Ovary (tissue), 9 donors: ENCODE data around the gene FSTL3. TPM values are rescaled to one million over a fixed set of nuclear protein-coding genes. Genes with fewer than 3 reads are reported as not detected.

ENCODE experiments used
- DNase-seq, 5 donors: peaks; one replicate each; pipeline ENCODE4 v3.0.0-alpha.2; 2019 to 2020
- H3K27ac ChIP-seq, 2 donors: fragments of 200-600 bp; one replicate each; pipeline versions ENCODE4 v1.5.1 to v1.8.0; 2019 to 2022
- H3K27me3 ChIP-seq: fragments of 200-600 bp; one replicate; pipeline ENCODE4 v1.8.0; 2022
- H3K36me3 ChIP-seq: fragments of 200-600 bp; sonication (generic); one replicate; pipeline ENCODE4 v1.5.1; 2019
- H3K4me1 ChIP-seq: one replicate; pipeline ENCODE4 v1.8.1; 2013; ENCODE audit warnings: mild to moderate bottlenecking, moderate library complexity; ENCODE audit not compliant: insufficient read depth
- H3K4me3 ChIP-seq: fragments of 200-600 bp; sonication (generic); one replicate; pipeline ENCODE4 v1.5.1; 2017
- H3K9me3 ChIP-seq, 2 donors: fragments of 200-600 bp in 1 of 2; sonication (generic) in 1 of 2; one replicate each; pipeline versions ENCODE4 v1.5.1 to v1.8.1; 2013 to 2019; ENCODE audit warnings: mild to moderate bottlenecking in 1 of 2, moderate library complexity in 1 of 2
- EP300 ChIP-seq: sonication (generic); formaldehyde crosslinking; IDR thresholded peaks from one replicate; pipeline ENCODE4 v1.6.1; 2017; ENCODE audit warnings: antibody characterized with exemption
- POLR2A ChIP-seq: fragments of 450-650 bp; IDR thresholded peaks from one replicate; pipeline ENCODE4 v1.6.1; 2017; ENCODE audit warnings: antibody characterized with exemption, mild to moderate bottlenecking, moderate library complexity
- WGBS, 3 donors: extraction: QIAGEN DNeasy Blood & Tissue Kit in 1 of 3; methylation state at CpG; one replicate each; pipeline versions ENCODE4 v1.1.5 to v1.1.7; 2013 to 2017; 5-methylcytosine and 5-hydroxymethylcytosine counted together
- intact Hi-C, 4 donors: fragments of 100-400 bp; cut with DNase I; formaldehyde crosslinking; loops; one replicate each; pipeline versions ENCODE4 v1.11.0 to v1.15.1; 2022 to 2023
- polyA plus RNA-seq, 2 donors: library from polyadenylated mRNA; stranded (reverse); fragments of 200-250 nt in 1 of 2; fragments of 350-450 nt in 1 of 2; fragmentation: Illumina TruSeq in 1 of 2; extraction: RNeasy Lipid Tissue Mini Kit (QIAGEN cat#74804) in 1 of 2; gene quantifications; one replicate each; pipeline ENCODE4 v1.2.3, GENCODE V29; 2013 to 2014
- total RNA-seq, 7 donors: library from RNA; depleted of rRNA in 2 of 7; stranded (reverse); fragments of >200 nt in 2 of 7; fragmentation: NEBNext Ultra II Directional in 3 of 7; extraction: Animal tissue kit (Norgen Biotek cat#: 25700) in 3 of 7; gene quantifications; one replicate each; pipeline versions ENCODE4 v1.1.0 to v1.2.4, GENCODE V29; 2016 to 2023
- TF ChIP-seq, protein P1 (sequence below), 3 donors: fragments of 450-650 bp in 2 of 3; fragments of 200-600 bp in 1 of 3; IDR thresholded peaks; one replicate each; pipeline versions ENCODE4 v1.5.1 to v1.8.0; 2016 to 2022; ENCODE audit warnings: antibody characterized with exemption in 3 of 3, mild to moderate bottlenecking in 1 of 3
- donor health status: DM: no; HTN: no; CAD: no; lungs with moderate emphysema.
- donor health status: DM: no; HTN: no; CAD: no.
- donor health status: Bipolar disorder and iron deficiency.
- donor health status: DM: yes; HTN: yes; CAD: no.
- donor health status: DM: no; HTN: no; CAD: no.
- donor health status: DM: yes; HTN: yes; CAD: no.

Gene FSTL3
- total and polyA plus RNA-seq, 9 donors = 16.9 to 141 (median 39.9) TPM

DNA sequence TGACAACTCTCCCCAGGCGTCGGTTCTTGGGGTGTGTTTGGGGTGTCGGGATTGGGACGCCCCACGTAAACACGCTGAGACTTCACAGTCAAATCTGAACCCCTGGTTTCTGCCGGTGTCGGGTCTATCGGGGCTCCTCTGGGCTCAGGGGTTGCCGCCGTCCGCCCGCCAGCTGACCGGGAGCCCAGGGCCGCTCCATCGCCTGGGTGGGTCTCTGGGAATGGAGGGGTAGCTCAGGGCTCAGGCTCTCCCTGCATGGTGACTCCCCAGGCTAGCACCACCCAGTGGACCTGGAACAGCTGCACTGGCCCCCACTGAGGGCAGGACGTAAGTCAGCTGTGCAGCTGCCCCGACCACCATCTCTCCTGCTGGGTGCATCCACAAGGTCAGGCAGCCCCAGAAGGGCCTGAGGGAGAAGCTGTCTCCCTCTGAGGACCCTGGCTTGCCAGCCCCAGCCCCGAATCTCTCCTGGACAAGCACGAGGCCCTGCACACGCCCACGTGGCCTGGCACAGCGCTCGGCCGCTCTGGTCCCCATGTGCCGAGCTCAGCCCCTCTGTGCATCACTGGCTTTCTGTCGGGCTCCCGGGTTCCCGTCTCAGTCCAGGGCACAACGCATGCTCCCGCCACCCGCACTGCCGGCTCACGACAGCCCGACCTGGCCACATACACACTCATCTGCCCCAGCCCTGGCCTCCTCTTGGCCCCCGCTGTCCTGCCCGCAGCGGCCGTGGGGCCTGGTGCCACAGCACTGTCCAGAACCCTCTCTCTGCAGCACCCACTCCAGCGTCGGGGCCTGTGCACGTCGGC is 19.2 kb upstream of the FSTL3 start:
- H3K4me1 ChIP-seq = peaks cover 27% of the 10 kb centered on the region
- no peak for TF ChIP-seq EP300
- TF ChIP-seq, protein P1, sequence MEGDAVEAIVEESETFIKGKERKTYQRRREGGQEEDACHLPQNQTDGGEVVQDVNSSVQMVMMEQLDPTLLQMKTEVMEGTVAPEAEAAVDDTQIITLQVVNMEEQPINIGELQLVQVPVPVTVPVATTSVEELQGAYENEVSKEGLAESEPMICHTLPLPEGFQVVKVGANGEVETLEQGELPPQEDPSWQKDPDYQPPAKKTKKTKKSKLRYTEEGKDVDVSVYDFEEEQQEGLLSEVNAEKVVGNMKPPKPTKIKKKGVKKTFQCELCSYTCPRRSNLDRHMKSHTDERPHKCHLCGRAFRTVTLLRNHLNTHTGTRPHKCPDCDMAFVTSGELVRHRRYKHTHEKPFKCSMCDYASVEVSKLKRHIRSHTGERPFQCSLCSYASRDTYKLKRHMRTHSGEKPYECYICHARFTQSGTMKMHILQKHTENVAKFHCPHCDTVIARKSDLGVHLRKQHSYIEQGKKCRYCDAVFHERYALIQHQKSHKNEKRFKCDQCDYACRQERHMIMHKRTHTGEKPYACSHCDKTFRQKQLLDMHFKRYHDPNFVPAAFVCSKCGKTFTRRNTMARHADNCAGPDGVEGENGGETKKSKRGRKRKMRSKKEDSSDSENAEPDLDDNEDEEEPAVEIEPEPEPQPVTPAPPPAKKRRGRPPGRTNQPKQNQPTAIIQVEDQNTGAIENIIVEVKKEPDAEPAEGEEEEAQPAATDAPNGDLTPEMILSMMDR (IDR thresholded peaks at IDR 0.05) = no peak
- TF ChIP-seq POLR2A = no peak
- H3K4me3 ChIP-seq = no peak overlapping the region
- H3K27ac ChIP-seq = no peak overlapping the region
- H3K9me3 ChIP-seq = no peaks in the 10 kb centered on the region
- 68 to 79% (median 72%) methylated on average over 43 of the region's 43 CpGs for WGBS, 3 donors
- H3K27me3 ChIP-seq = no peaks in the 10 kb centered on the region
- intact Hi-C loops = no loop called here
- no peak for DNase-seq
- H3K36me3 ChIP-seq = no peaks in the 10 kb centered on the region

DNA sequence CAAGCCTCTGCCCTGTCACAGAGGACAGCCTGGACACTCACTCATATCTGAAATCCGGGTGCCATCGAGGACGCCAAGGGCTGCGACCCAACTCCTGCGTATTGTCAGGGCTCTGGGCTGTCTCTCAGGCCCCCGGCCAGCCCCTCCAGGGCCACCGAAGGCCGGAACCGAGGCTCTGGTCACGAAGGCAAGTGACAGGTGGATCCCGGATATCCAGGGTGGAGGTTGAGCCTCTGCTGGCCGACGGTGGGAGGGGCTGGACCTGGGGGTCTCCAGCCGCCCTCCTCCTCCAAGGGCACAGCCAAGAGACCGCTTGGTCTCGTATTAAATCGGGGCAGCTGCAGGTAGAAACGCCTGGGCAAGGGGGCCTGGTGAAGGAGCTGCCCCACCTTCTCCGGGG is 18.6 kb upstream of the FSTL3 start:
- Histone ChIP-seq H3K27ac (no peak overlapping the region), H3K27me3 (no peaks in the 10 kb centered on the region), H3K36me3 (no peaks in the 10 kb centered on the region), H3K9me3 (no peaks in the 10 kb centered on the region), H3K4me3 (no peak overlapping the region), H3K4me1 (peaks cover 27% of the 10 kb centered on the region)
- WGBS, 3 donors = 73 to 81% (median 76%) methylated on average over 17 to 19 of the region's 19 CpGs
- no peak for DNase-seq
- intact Hi-C loops = no loop called here
- TF ChIP-seq, protein P1 (IDR thresholded peaks at IDR 0.05) = no peak
- TF ChIP-seq EP300 (no peak), POLR2A (no peak)

DNA sequence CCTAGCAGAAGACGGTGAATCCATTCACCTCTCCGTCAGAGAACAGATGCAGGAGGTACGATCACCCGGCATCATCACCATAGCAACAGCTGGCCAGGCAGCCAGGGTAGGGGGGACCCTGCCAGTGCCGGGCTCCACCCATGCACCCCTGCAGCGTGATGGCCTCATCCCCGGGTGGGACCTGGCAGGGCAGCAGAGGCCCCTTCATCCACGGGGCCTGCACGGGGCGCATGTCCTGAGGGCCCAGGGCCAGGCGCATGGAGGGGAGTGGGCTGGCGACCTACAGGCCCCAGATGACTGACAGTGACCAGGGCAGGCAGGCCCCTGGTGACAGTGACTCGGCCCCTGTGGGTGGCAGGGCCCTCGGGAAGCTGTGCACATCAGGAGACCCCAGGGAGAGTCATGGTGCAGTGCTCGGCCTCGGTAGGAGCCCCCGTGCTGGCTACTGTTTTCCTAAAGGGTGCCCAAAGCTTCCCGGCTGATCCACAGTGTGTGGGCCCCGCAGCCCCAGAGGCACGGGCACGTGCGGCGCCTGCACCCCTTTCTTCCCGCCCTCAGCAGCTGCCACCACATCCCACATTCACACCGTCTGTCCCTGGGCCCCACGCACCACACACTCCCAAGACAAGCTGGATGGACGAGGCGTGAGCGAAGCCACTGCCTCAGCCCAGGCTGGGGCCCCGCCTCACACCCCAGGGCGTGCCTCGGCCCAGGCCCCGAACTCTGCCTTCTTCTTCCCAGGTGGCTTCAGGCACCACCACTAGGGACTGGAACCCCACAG is 17.9 kb upstream of the FSTL3 start:
- intact Hi-C loops = no loop called here
- TF ChIP-seq POLR2A = no peak
- TF ChIP-seq, protein P1 (IDR thresholded peaks at IDR 0.05) = no peak
- no peak for TF ChIP-seq EP300

DNA sequence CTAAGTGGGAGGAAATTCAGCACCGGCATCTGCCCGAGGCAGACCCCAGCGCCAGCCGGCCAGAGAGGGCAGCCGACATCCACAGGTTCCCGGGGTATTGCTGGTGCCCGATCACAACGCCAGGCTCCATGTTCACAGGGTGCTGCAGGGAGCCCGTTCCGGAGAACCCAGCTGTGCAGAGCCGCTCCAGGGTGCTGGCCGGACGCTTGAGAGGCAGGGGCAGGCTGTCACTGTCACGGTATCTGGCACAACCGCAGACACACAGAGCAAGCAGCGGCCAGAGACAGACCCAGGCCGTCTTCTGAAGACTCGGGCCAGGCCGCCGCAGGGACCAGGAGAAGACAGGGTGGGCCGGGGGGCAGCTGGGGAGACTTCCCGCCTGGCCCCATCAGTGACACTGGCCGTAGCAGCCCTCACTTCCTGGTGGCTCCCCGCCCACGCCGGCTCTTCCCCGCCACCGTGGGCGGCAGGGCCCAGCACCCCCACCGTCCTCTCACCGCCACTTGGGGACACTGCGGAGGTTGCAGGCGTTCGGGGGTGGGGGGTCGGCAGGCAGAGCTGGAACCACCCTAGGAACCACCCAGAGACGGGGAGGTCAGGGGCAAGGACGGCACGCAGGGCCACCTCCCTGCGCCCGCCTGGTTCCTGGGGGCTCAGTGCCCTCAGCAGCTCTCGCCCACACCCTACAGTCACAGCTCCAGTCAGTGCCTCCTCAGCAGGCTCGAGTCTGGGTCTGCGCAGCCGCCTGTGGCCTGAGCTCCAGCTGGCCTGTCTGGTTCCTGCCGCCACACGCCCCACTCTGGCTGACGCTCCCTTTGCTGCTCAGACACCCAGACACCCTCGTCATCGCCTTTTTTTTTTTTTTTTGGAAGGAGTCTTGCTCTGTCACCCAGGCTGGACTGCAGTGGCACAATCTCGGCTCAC is 17.0 kb upstream of the FSTL3 start:
- no peak overlapping the region for H3K27ac ChIP-seq
- no peaks in the 10 kb centered on the region for H3K27me3 ChIP-seq
- H3K4me1 ChIP-seq = peaks cover 31% of the 10 kb centered on the region
- TF ChIP-seq EP300 (no peak), POLR2A (no peak)
- TF ChIP-seq, protein P1 (IDR thresholded peaks at IDR 0.05) = no peak
- no peaks in the 10 kb centered on the region for H3K36me3 ChIP-seq
- no peak overlapping the region for H3K4me3 ChIP-seq
- 78 to 81% (median 79%) methylated on average over 35 to 50 of the region's 50 CpGs for WGBS, 3 donors
- DNase-seq = no peak
- intact Hi-C loops = no loop called here
- no peaks in the 10 kb centered on the region for H3K9me3 ChIP-seq

More for the DNA sequence above, 17.9 kb upstream of the FSTL3 start:
- Histone ChIP-seq H3K27me3 (no peaks in the 10 kb centered on the region), H3K9me3 (no peaks in the 10 kb centered on the region), H3K4me3 (no peak overlapping the region), H3K36me3 (no peaks in the 10 kb centered on the region), H3K4me1 (peaks cover 27% of the 10 kb centered on the region), H3K27ac (no peak overlapping the region)
- 77 to 83% (median 81%) methylated on average over 32 to 33 of the region's 33 CpGs for WGBS, 3 donors
- DNase-seq = no peak
